ENCODE data around the gene RCAN3. TPM values are rescaled to one million over a fixed set of nuclear protein-coding genes. Genes with fewer than 3 reads are reported as not detected.

Gene RCAN3
- total and polyA plus RNA-seq, 2 donors from 2014 or later, result 3.5 to 27.1 TPM

- Histone ChIP-seq H3K4me1 (ENCODE audit: control insufficient read depth in 2 of 3, insufficient read depth in 2 of 3, low read depth in 1 of 3, low read length in 3 of 3) (no peaks in the 10 kb centered on the region), H3K4me3 (ENCODE audit: low read length in 3 of 3) (no peak overlapping the region), H3K27ac (ENCODE audit: low read depth in 2 of 2, low read length in 2 of 2) (no peak overlapping the region), H3K36me3 (ENCODE audit: control insufficient read depth in 2 of 3, insufficient read depth in 3 of 3, low read length in 3 of 3) (no peaks in the 10 kb centered on the region), H3K9me3 (ENCODE audit: control insufficient read depth in 2 of 3, insufficient read depth in 1 of 3, low read length in 3 of 3) (no peaks in the 10 kb centered on the region), H3K27me3 (ENCODE audit: control insufficient read depth, insufficient read depth, low read length) (no peaks in the 10 kb centered on the region), H3K9ac (ENCODE audit: low read length in 3 of 3) (no peak overlapping the region)
- no peak for FAIRE-seq
- intact Hi-C loops (cut with DNase I), result no loop called here
- TF ChIP-seq CTCF (IDR thresholded peaks at IDR 0.05; ENCODE audit: borderline replicate concordance, extremely low read depth, insufficient read depth), result no peak
- DNase-seq, result peak in 1 of 5 donors; percentile 58
These were observed 73.4 kb downstream of the RCAN3 start for GRCh38 chr1:24575905-24576587.

DNA sequence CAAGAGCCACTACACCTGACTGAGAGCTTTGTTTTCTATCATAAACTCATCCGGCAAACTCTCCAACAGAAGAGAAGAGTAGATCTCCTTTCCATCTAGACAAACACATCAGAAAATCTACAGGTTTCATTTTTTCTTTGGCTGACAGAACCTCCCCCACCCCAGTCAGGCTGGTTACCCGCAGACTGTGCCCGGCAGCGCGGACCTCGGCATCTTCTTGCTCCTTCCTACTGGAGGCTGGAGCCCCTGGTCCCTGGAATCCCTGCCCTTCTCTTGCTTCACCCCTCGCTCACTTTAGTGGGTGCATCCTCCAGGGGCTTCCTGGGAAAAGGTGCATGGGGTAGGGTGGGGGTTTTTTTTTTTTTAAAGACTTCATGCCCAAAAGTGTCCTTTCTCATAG is 76.2 kb downstream of the RCAN3 start:
- peak in 1 of 5 donors; percentile 62 for DNase-seq
- H3K27ac ChIP-seq (ENCODE audit: low read depth in 2 of 2, low read length in 2 of 2), result no peak overlapping the region
- H3K9me3 ChIP-seq (ENCODE audit: control insufficient read depth in 2 of 3, insufficient read depth in 1 of 3, low read length in 3 of 3), result no peaks in the 10 kb centered on the region
- TF ChIP-seq CTCF (IDR thresholded peaks at IDR 0.05; ENCODE audit: borderline replicate concordance, extremely low read depth, insufficient read depth), result no peak
- no peak overlapping the region for H3K9ac ChIP-seq (ENCODE audit: low read length in 3 of 3)
- H3K4me3 ChIP-seq (ENCODE audit: low read length in 3 of 3), result no peak overlapping the region
- no peaks in the 10 kb centered on the region for H3K27me3 ChIP-seq (ENCODE audit: control insufficient read depth, insufficient read depth, low read length)
- intact Hi-C loops (cut with DNase I), result no loop called here
- no peaks in the 10 kb centered on the region for H3K4me1 ChIP-seq (ENCODE audit: control insufficient read depth in 2 of 3, insufficient read depth in 2 of 3, low read depth in 1 of 3, low read length in 3 of 3)
- no peaks in the 10 kb centered on the region for H3K36me3 ChIP-seq (ENCODE audit: control insufficient read depth in 2 of 3, insufficient read depth in 3 of 3, low read length in 3 of 3)
- FAIRE-seq, result no peak

GRCh38 chr1:24580756-24581155 is 78.1 kb downstream of the RCAN3 start:
- intact Hi-C loops (cut with DNase I), result no loop called here
- FAIRE-seq (no peak), DNase-seq (no peak)
- H3K4me3 ChIP-seq (ENCODE audit: low read length in 3 of 3), result no peak overlapping the region
- TF ChIP-seq CTCF (IDR thresholded peaks at IDR 0.05; ENCODE audit: borderline replicate concordance, extremely low read depth, insufficient read depth), result no peak
- no peaks in the 10 kb centered on the region for H3K36me3 ChIP-seq (ENCODE audit: control insufficient read depth in 2 of 3, insufficient read depth in 3 of 3, low read length in 3 of 3)
- H3K27me3 ChIP-seq (ENCODE audit: control insufficient read depth, insufficient read depth, low read length), result no peaks in the 10 kb centered on the region
- no peaks in the 10 kb centered on the region for H3K9me3 ChIP-seq (ENCODE audit: control insufficient read depth in 2 of 3, insufficient read depth in 1 of 3, low read length in 3 of 3)
- H3K9ac ChIP-seq (ENCODE audit: low read length in 3 of 3), result no peak overlapping the region
- H3K27ac ChIP-seq (ENCODE audit: low read depth in 2 of 2, low read length in 2 of 2), result no peak overlapping the region
- no peaks in the 10 kb centered on the region for H3K4me1 ChIP-seq (ENCODE audit: control insufficient read depth in 2 of 3, insufficient read depth in 2 of 3, low read depth in 1 of 3, low read length in 3 of 3)
